HG03060 (cell line): ENCODE results near the gene SLC9C2.
"Not testable (repeated sequence)": the region's sequence is repeated elsewhere in the genome, so short reads cannot be mapped to it uniquely, and the experiment has no call there.

Experiments
- ATAC-seq: cut with Tn5 transposase; IDR thresholded peaks from one replicate; pipeline ENCODE4 v1.9.1; 2021; ENCODE audit warnings: low read depth, moderate number of reproducible peaks; ENCODE audit not compliant: unreplicated experiment

The SLC9C2 gene

DNA sequence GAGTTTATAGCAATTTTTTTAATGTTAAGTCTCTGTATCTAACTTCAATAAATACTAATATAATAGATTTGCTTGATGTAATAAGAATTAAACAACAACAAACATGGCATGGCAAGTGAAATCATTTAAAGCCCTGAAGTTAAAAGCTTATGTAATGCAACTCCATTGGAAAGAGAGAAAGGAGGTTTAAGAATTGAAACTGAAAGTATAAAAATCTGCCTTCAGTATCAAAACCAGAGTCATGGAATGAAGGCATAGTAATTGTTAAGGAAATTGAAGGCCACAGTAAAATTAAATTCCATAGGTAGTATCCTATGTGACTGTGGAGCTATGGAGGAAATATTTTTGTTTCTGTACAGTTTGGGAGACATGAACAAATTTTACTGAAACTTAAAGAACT lies 70.6 kb downstream of the SLC9C2 start:
- no peak for ATAC-seq

DNA sequence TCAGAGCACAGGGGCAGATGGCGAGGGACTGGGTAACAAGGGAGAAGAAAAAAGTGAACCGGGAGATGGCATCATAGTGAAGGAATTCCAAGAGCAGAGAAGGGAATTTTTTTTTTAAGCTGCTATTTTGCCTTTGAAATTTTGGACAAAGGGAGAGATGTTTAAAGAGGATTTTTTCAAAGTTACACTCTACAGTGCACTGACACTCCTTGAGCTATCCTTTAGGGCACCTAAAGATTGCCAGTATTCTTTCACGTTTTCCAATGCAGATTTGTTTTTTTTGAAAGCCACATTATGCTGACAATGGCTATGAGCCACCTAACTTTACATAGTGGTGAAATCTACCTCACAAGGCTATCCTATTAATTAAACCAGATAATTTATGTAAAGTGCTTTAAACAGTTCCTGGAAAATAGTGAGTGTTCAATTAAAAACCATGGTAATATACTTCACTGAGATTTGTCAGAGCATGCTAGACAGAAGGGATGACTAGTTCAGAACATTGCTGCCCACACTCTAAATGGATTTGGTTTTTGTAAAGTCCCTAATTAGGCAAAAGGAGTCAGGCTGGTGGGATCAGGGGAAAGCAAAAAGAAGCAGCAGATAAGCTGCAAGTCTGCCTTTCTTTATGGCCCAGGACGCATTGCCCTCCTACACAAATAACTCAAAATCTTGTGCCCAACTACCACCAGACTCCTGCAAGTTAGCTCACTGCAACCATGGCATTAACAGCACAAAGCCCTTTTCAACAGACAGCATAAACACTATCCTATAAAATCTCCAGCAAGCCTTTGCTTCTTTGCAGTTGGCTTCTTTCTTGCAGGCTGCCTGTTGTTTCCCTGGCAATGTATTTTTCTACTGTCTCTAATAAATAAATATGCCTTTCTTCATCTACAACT lies 71.8 kb downstream of the SLC9C2 start:
- no peak for ATAC-seq

DNA sequence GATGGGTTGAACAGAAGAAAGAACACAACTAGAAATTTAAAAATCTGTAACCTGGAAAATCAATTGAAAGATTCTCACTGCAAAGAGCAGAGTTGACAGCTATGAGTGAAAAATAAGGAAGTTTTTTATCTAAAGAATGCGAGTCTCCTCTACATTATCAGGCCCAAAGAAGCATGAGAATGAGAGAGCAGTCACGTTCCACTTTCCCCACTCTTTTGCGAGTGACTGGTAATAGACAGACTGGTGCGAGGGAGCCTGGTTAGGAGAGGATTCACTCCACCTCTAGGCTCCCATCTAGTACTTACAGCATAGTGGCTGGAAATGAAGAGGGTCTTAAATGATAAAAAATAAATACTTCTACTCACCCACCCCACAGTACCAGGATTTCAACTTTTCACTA lies 73.8 kb downstream of the SLC9C2 start:
- no peak for ATAC-seq

DNA sequence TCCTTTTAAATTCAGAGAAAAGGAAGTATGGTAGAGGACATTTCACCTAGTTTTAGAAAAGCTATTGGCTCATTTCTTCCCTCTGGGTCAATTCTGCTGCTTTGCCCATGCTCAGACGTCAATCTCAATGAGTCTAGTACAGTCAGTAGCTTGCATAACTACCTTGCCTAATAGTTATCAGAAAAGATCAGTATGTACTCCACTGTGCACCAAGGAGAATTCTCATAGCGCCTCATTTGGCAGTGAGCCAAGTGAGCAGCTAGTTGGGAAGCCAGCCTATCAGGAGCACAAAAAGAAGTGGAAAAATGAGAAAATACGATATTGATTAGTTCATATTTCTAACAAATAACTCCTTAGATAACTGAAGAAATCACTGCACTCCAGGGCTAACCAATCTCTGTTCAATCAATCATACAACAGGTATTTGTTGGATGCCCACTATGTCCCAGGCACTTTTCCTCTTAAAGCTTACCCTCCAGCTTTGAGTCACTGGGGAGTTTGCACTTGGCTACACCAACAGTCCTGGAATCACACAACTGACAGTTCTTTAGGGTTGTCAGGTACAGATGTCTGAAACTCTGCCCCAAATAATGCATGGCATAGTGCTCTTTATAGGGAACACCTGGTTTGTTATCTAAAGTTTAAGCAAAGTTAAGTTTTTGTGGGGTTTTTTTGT lies 75.6 kb downstream of the SLC9C2 start:
- ATAC-seq: no peak

DNA sequence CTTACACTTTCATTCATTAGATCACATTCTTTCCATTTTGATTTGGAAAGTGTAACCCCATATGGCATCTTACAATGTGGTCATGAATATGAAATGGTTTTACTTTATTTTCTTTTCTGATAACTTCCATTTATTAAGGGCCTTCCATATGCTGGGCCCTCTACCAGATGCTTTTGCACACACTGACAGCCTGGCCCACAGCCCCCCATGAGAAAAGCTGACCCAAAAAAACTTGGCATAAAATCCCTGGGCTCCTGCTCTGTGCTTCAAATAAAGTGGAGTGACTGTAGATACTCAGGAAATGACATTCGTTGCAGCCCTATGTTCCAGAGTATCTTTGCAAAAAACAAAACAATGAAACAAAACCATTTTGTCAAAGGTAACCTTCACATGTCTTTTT lies 76.9 kb downstream of the SLC9C2 start:
- no peak for ATAC-seq

DNA sequence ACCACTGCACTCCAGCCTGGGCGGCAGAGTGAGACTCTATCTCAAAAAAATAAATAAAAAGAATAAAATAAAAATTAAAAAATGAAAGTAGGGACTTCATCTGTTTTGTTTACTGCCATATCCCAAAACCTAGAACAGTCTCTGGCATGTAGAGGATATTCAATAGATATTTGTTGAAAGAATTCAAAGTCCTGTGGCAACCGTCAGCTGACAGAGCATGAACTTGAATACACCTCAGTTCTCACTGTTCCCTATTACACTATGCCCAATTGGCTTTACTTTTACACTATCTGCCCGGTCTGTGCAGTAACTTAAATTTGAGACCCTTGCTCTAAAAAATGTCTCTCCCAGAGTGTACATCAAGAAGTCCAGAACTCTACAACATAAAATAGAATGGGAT lies 79.5 kb downstream of the SLC9C2 start:
- no peak for ATAC-seq

DNA sequence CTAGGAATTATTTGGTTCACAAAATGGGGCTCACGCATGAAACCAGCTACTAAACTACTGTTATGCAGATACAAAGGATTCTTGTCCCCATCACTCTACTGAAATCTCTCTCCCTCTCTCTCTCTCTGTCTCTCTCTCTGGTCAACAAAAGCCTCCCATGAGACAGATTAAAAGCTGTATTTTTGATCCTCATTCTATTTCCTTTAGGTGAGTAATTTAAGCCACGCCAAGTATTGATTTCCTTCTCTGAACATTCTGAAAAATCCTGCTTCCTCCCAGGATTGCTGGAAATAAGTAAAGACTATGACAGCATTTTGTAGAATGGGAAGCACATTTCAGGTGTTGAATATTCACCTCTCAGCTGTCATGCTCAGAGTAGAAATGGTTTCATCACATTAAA lies 82.1 kb downstream of the SLC9C2 start:
- no peak for ATAC-seq

DNA sequence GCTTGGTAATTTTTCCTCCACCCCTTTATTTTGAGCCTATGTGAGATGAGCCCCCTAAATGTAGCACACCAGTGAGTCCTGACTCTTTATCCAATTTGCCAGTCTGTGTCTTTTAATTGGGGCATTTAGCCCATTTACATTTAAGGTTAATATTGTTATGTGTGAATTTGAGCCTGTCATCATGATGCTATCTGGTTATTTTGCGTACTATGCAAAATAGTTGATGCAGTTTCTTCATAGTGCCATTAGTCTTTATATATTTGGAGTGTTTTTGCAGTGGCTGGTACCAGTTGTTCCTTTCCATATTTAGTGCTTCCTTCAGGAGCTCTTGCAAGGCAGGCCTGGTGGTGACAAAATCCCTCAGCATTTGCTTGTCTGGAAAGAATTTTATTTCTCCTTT lies 88.4 kb downstream of the SLC9C2 start:
- ATAC-seq: not testable (repeated sequence)

DNA sequence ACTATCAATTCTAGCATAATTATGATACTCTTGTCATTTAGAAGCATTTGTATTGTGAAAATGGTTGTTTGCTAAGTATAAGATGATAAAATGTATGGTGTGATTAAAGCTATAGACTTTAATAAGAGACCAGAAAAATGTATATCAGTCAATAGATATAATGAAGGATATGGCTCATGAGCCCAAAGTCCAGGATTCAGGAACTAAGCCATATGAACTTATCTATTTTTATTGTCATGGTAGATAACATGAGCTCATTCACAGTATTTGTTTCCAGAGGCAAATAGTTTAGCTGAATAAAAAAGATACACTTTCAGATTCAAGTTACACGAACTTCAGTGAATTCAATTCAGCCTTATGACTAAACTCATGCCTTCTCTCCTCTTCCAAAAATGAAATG lies 93.1 kb downstream of the SLC9C2 start:
- ATAC-seq: no peak

DNA sequence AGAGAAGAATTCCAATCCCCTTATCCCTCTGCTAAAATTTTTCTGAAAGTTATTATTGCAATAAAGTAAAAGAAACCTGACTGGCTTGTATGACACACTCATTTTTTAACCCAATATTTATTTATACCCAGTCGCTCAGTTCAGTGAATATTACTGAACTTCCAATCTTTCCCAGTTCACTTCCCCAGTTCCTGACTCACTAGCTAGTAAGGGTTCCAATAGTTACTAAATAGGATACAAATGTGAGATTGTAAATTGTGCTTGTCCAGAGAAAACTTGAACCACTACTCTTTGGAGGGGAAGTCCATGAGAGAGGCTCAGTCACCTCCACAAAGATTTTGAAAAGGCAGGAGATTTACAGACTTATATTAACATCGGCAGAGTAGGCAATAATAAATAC lies 94.3 kb downstream of the SLC9C2 start:
- no peak for ATAC-seq

DNA sequence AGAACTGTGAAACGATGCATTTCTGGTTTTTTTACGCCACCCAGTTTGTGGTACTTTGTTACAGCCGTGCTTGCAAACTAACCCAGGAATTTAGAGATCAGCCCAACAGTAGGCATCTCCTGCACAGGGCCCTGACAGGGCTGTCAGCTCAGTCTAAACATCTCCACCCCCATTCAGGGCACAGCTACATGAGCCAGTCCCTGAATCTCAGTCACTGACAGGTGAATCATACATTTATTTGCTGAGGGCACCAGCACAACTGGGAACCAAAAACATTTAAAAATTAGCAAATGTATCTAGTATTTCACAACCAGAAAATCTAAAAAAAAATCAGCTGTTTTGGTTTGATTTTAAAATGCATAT lies 95.0 kb downstream of the SLC9C2 start:
- no peak for ATAC-seq

DNA sequence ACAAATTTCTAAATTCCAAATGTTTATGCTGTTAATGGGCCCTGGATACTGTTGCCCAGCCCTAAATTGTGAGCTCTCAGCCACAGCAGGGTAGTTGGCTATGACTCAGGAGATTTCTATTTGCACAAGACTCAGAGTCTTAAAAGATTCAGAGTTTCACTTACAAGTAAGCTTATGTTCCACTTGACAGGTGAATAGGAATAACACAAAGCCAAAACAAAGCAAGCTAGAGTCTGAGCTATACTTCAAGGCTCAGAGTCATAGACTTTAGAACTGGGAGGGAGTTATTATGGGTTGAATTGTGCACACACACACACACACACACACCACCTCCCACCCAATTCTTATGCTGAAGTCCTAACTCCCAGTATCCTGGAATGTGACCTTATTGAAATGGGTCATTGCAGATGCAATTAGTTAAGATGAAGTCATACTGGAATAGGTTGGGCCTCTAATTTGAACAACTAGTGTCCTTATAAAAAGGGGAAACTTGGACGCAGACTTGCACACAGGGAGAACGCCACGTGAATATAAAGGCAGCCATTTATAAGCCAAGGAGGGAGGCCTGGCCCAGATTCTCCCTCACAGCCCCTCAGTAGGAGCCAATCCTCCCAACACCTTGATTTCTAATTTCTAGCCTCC lies 95.5 kb downstream of the SLC9C2 start:
- ATAC-seq: no peak

DNA sequence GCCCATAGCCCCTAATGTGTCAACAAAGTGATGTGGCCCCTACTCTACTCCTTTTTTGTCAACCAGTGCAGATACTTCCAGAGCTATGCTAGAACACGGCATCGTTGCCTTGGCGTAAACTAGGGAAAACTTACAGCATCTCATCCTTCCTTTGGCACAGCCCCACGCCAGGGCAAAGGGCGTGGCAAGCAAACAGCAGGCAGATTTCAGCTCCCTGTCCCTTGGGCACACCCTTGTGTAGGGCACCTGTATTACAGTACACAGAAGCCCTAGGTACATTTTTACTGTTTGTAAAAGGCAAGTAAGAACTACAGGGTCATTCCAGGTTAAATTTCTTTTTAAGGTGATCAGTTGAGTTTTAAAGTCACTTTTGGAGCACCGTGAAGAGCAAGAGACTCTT lies 96.4 kb downstream of the SLC9C2 start:
- ATAC-seq: no peak

DNA sequence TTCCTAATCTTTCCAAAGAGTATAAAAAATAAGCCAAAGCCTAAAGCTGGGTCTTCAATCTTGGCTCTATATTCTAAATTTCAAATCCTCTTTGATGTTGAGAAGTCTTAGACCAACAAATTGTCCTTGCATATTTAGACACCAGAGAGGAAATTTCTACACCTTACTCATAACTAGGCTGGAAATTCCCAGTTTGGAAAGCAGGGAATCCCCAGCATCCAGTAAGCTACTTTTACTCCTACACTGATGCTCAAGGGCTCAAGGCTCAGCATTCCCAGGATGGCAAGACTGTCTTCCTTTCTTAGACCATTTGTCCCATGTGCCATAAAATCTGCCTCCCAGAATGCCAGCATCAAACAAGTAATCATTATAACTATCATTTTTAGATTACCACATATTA lies 97.5 kb downstream of the SLC9C2 start:
- no peak for ATAC-seq

DNA sequence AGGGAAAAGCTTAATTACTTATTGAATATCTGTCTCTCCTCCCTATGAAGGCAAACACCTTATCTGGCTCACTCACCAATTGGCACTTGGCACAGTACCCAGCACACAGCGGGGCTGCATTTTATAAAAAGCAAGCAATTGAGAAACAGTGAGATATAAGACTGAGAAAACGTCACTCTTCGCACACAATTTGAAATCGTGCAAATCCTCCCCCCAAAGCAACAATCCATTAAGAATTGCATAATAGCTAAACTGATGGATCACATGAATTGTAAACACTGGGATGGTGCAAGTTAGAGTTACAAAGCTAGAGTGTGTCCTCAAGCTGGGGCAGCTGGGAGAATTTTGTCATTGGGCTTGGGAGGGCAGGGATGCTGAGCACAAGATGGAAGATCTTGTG lies 98.6 kb downstream of the SLC9C2 start:
- no peak for ATAC-seq

DNA sequence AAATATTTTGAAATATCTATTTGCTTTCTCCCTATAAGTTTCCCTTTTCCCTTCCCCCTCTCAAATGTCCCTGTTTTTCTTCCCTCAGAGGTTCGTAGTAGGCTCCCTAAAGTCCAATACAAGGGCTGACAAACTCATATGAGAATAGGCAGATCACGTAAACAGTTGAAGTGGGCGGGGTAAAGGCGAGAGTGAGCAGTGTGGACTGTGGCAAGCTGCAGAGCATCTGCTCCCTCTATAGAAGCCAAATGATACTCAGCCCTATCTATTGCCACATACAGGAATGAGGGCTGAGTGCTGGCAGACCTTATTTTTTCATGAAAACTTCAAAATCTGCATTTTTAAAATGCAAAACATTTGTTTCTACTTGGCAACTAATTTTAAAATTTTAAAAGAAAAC lies 99.5 kb downstream of the SLC9C2 start:
- ATAC-seq: no peak

DNA sequence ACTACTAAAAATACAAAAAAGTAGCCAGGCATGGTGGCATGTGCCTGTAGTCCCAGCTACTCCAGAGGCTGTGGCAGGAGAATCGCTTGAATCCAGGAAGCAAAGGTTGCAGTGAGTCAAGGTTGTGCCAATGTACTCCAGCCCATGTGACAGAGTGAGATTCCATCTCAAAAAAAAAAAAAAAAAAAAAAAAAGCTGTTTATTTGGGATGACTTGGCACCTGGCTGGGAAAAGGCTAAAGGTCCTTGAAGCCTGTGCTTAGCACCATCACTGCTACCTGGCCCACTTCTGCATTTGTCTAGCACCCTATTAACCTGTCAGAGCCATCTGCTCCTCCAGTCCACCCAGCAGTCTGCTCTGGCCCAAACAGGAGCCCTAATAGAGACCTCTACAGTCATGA lies 100.8 kb downstream of the SLC9C2 start:
- no peak for ATAC-seq

DNA sequence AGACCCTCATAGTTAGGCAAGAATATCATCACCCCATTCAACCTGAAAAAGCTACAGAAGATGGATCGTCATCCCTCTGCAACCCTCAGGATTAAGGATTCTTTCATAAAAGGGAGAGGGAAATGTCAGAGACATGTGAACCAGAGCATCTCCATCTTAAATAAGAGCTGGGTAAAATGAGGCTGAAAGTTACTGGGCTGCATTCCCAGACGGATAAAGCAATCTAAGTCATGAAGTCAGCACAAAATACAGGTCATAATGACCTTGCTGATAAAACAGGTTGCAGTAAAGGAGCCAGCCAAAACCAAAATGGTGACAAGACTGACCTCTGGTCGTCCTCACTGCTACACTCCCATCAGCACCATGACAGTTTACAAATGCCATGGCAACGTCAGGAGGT lies 103.1 kb downstream of the SLC9C2 start:
- ATAC-seq: no peak

DNA sequence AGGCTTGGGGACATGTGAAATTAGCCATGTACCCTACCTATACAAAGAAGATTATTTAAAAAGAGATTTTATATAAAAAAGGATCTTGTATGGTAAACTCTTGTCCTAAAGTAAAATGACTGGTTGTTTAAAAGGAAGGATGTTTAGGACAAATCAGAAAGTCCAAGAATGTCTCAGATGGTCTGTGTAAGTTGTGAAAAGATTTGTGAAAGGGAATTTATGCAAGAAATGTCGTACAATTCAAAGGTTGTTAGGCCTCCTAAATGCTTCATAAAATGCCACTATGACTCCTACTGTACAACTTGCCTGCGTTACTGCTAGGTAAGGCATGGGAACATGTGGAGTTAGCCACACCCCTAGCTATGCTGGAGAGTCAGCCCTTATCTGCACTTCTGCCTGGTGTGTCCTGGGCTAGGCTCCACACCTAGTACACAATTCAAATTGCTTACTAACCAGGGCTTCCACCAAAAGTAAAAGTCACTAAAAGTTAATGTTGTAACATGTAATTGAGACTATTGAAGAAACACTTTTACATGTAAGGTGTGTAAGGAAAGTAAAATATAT lies 106.0 kb downstream of the SLC9C2 start:
- ATAC-seq: no peak

DNA sequence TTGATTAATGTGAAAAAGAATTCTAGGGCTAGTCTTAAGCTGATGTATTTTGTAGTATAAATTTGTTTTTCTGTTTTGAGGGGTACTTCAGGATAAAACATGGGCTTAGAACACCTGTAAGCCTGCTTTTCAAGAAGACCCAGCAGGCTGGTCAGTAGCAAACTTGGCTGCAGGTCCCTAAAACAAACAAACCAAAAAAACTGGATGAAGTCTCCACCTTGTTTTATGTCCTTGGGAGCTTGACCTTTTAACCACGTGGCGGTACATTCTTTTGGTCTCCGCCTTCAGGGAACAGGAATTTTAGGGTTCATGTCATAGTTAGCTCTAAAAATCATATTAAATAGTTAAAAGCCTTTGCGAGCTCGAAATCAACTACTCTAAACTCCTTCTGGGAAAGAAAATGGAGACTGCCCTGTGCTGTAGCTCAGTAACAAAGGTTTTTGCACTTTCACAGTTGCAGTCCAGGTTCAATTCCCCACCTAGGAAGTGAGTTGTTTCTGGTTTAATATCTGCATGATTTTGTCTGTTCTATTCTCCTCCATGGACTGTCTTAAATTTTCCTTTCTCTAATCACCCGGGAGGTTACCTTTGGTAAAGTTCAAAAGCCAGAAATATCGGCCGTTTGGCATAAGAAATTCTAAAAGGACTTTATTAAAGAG lies 107.1 kb downstream of the SLC9C2 start:
- ATAC-seq: no peak

DNA sequence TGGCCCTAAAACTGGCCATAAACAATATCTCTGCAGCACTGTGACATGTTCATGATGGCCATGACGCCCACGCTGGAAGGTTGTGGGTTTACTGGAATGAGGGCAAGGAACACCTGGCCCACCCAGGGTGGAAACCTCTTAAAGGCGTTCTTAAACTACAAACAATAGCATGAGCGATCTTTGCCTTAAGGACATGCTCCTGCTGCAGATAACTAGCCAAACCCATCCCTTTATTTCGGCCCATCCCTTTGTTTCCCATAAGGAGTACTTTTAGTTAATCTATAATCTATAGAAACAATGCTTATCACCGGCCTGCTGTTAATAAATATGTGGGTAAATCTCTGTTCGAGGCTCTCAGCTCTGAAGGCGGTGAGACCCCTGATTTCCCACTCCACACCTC lies 109.7 kb downstream of the SLC9C2 start:
- ATAC-seq: not testable (repeated sequence)
